B cell (primary cell): Measurements from ENCODE around the gene PARD3.

Source experiments
- EZH2 ChIP-seq: IDR thresholded peaks from 2 replicates; pipeline ENCODE4 v1.6.1; 2012; ENCODE audit warnings: borderline replicate concordance, low read depth, mild to moderate bottlenecking, moderate library complexity, low read length; ENCODE audit not compliant: insufficient read depth, poor library complexity, severe bottlenecking
- TF ChIP-seq, protein P1 (sequence below): fragments of 200-600 bp; IDR thresholded peaks from one replicate; pipeline ENCODE4 v1.8.0; 2022; ENCODE audit warnings: antibody characterized with exemption, mild to moderate bottlenecking

DNA sequence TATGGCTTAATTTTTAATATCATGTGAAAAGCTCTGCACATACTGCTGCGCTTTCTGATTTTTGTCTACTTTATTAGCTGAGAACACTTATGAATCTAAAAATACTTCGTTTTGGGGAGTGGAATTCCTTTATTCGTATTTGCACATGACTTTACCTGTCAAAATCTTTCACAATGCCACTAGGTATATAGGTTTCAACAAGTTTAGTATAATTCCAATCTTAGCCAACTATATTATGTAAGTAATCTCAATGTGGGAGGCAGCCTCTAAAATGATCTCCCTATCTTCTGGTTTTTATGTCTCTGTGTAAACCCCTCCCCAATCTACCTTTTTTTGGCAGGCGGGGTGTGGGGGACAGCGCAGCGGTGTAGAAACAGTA, 55.3 kb downstream of the PARD3 start:
- TF ChIP-seq EZH2, result no peak
- TF ChIP-seq, protein P1, sequence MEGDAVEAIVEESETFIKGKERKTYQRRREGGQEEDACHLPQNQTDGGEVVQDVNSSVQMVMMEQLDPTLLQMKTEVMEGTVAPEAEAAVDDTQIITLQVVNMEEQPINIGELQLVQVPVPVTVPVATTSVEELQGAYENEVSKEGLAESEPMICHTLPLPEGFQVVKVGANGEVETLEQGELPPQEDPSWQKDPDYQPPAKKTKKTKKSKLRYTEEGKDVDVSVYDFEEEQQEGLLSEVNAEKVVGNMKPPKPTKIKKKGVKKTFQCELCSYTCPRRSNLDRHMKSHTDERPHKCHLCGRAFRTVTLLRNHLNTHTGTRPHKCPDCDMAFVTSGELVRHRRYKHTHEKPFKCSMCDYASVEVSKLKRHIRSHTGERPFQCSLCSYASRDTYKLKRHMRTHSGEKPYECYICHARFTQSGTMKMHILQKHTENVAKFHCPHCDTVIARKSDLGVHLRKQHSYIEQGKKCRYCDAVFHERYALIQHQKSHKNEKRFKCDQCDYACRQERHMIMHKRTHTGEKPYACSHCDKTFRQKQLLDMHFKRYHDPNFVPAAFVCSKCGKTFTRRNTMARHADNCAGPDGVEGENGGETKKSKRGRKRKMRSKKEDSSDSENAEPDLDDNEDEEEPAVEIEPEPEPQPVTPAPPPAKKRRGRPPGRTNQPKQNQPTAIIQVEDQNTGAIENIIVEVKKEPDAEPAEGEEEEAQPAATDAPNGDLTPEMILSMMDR, result no peak
